ENCODE results near the gene SHBG.

DNA sequence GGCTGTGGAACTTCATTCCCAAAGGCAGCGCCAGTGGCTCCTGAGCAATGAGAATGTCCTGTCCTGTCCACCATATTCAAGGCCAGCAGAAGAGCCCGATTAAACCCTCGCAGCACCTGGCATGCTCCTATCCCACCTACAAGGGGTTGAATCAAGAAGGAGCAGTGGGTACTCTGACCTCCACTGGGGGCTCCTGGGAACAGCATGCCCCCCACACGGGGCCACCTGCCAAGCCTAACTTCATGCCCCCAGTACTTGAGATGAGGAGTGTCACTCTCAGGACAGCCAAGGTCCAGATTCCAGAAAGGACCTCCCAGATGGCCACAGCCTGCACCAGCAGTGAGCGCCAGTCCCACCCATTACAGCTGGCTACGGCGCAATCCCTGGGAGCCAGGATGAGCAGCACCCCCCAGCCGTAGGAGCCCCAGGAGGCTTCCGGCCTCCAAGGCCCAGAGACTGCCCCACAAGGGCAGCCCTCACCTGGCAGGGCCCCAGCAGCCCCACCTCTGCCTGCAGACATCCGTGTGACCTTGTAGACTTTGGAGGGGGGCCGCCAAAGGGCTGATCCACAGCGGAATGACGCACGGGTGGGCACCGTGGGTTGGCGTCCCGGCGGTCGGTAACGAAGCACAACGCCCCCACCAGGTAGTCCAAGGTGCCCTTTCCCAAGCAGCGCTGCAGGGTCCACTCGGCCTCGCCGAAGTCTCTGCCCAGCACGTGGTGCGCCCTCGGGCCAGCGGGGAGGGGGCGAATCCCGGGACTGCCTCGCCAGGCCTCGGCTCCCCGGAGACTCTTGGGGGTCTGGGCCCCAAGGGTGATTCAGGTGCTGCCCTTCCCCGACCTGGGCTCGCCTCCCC lies 47.3 kb upstream of the SHBG start:
- no peak for TF ChIP-seq POLR2A (IDR thresholded peaks at IDR 0.05)
- no peak for TF ChIP-seq CTCF (IDR thresholded peaks at IDR 0.05)
